H1 (cell line): ENCODE results near the gene ZFP36L2. TPM values are rescaled to one million over a fixed set of nuclear protein-coding genes. Genes with fewer than 3 reads are reported as not detected.

Experiments used
- CTCF ChIA-PET: fragments of 300-600 bp; sonication (Branson Sonifier 250); formaldehyde crosslinking; loops from one replicate; lab custom pipeline; 2021; ENCODE audit not compliant: partially characterized antibody; lab: Charles Lee
- POLR2A ChIA-PET: fragments of 300-600 bp; sonication (Branson Sonifier 250); formaldehyde crosslinking; loops from one replicate; lab custom pipeline; 2021; ENCODE audit warnings: inconsistent platforms; ENCODE audit not compliant: partially characterized antibody; lab: Charles Lee
- DNase-seq, 2 experiments: peaks; one replicate each; pipeline versions ENCODE4 v3.0.0 to v3.0.0-alpha.2; 2010 to 2022; ENCODE audit warnings: low spot score in 2 of 2, low read depth in 1 of 2, mixed read lengths in 1 of 2
- FAIRE-seq: peaks from 2 replicates; lab custom pipeline; 2011; peaks lifted over from hg19 to GRCh38; lab: Jason Lieb, UNC
- H2AFZ ChIP-seq: 2 replicates; pipeline ENCODE4 v1.8.1; 2012; ENCODE audit warnings: low read length, inconsistent platforms
- H2AK5ac ChIP-seq: 2 replicates; pipeline ENCODE4 v1.6.1; 2013; ENCODE audit warnings: low read depth, low read length
- H2BK120ac ChIP-seq: replicated peaks from 2 replicates; pipeline ENCODE3; 2013; ENCODE audit warnings: low read depth, low read length, inconsistent platforms
- H2BK12ac ChIP-seq: 2 replicates; pipeline ENCODE4 v1.6.1; 2013; ENCODE audit warnings: low read depth, low read length
- H2BK15ac ChIP-seq: 2 replicates; pipeline ENCODE4 v1.6.1; 2013; ENCODE audit warnings: low read length
- H2BK20ac ChIP-seq: 2 replicates; pipeline ENCODE4 v1.6.1; 2013; ENCODE audit warnings: low read length
- H2BK5ac ChIP-seq: 2 replicates; pipeline ENCODE4 v1.6.1; 2013; ENCODE audit warnings: low read depth, low read length
- H3K14ac ChIP-seq: 2 replicates; pipeline ENCODE4 v1.6.1; 2013; ENCODE audit warnings: inconsistent platforms; ENCODE audit not compliant: insufficient read length
- H3K18ac ChIP-seq: 2 replicates; pipeline ENCODE4 v1.6.1; 2013; ENCODE audit warnings: low read length; ENCODE audit errors: extremely low read depth
- H3K23ac ChIP-seq: 2 replicates; pipeline ENCODE4 v1.6.1; 2013; ENCODE audit warnings: inconsistent platforms; ENCODE audit not compliant: insufficient read length
- H3K23me2 ChIP-seq: 2 replicates; pipeline ENCODE4 v1.6.1; 2013; ENCODE audit warnings: low read depth, low read length
- H3K27ac ChIP-seq: 2 replicates; pipeline ENCODE4 v1.6.1; 2011; ENCODE audit warnings: low read depth, low read length, inconsistent platforms
- H3K27me3 ChIP-seq, 4 experiments: replicated peaks in 1 of 4; 1 replicate in 1 of 4; 2 replicates in 3 of 4; pipeline versions ENCODE4 v1.6.1 to v1.8.1; 2011 to 2013; ENCODE audit warnings: low read length in 3 of 4, mild to moderate bottlenecking in 3 of 4, inconsistent platforms in 2 of 4, mixed read lengths in 2 of 4, moderate library complexity in 1 of 4; ENCODE audit not compliant: control insufficient read depth in 3 of 4, insufficient read depth in 3 of 4; ENCODE audit errors: extremely low read depth in 1 of 4
- H3K36me3 ChIP-seq, 4 experiments: 2 replicates each; pipeline versions ENCODE4 v1.6.1 to v1.8.1; 2011 to 2013; ENCODE audit warnings: mild to moderate bottlenecking in 4 of 4, low read length in 3 of 4, moderate library complexity in 2 of 4, control low read depth in 1 of 4, inconsistent platforms in 1 of 4; ENCODE audit not compliant: insufficient read depth in 4 of 4, control insufficient read depth in 2 of 4
- H3K4ac ChIP-seq: replicated peaks from 2 replicates; pipeline ENCODE3; 2013; ENCODE audit warnings: low read length, low read depth, mixed read lengths, inconsistent platforms; ENCODE audit not compliant: insufficient read length
- H3K4me1 ChIP-seq, 4 experiments: replicated peaks in 1 of 4; 1 replicate in 1 of 4; 2 replicates in 3 of 4; pipeline versions ENCODE4 v1.6.1 to v1.8.1; 2011 to 2013; ENCODE audit warnings: low read length in 3 of 4, inconsistent platforms in 2 of 4, mixed read lengths in 1 of 4; ENCODE audit not compliant: insufficient read depth in 4 of 4, control insufficient read depth in 3 of 4
- H3K4me2 ChIP-seq, 2 experiments: 2 replicates each; pipeline versions ENCODE4 v1.6.1 to v1.8.1; 2011 to 2013; ENCODE audit warnings: low read depth in 2 of 2, low read length in 2 of 2, control low read depth in 1 of 2, inconsistent platforms in 1 of 2, mild to moderate bottlenecking in 1 of 2; ENCODE audit not compliant: insufficient read depth in 1 of 2
- H3K4me3 ChIP-seq, 4 experiments: fragments of 200-600, 300-600 bp in 1 of 4; sonication (generic), shearing (Covaris generic), sonication (Bioruptor Twin) in 1 of 4; 2 replicates each; pipeline versions ENCODE4 v1.5.1 to v1.8.1; 2011 to 2016; ENCODE audit warnings: low read length in 4 of 4, low read depth in 3 of 4, control low read depth in 2 of 4, inconsistent platforms in 2 of 4, mild to moderate bottlenecking in 2 of 4, mixed read lengths in 1 of 4, moderate library complexity in 1 of 4; ENCODE audit not compliant: insufficient read depth in 2 of 4; ENCODE audit errors: extremely low read depth in 1 of 4
- H3K56ac ChIP-seq: replicated peaks from 2 replicates; pipeline ENCODE3; 2013; ENCODE audit warnings: low read depth, mild to moderate bottlenecking, mixed read lengths, low read length, inconsistent platforms; ENCODE audit not compliant: insufficient read length
- H3K79me1 ChIP-seq: 2 replicates; pipeline ENCODE4 v1.6.1; 2013; ENCODE audit warnings: low read depth, low read length, control low read depth
- H3K79me2 ChIP-seq, 2 experiments: 2 replicates each; pipeline versions ENCODE4 v1.6.1 to v1.8.1; 2012 to 2013; ENCODE audit warnings: low read length in 2 of 2, mild to moderate bottlenecking in 2 of 2, inconsistent platforms in 1 of 2; ENCODE audit not compliant: insufficient read depth in 2 of 2, control insufficient read depth in 1 of 2
- H3K9ac ChIP-seq, 4 experiments: replicated peaks in 1 of 4; 1 replicate in 1 of 4; 2 replicates in 3 of 4; pipeline versions ENCODE4 v1.6.1 to v1.8.1; 2011 to 2013; ENCODE audit warnings: low read depth in 3 of 4, low read length in 3 of 4, control low read depth in 2 of 4, mild to moderate bottlenecking in 2 of 4, moderate library complexity in 2 of 4, inconsistent platforms in 1 of 4; ENCODE audit errors: extremely low read depth in 1 of 4
- H3K9me3 ChIP-seq, 2 experiments: 2 replicates each; pipeline versions ENCODE4 v1.6.1 to v1.8.1; 2012 to 2013; ENCODE audit warnings: mild to moderate bottlenecking in 2 of 2, moderate library complexity in 2 of 2, control low read depth in 1 of 2, inconsistent platforms in 1 of 2, low read depth in 1 of 2, low read length in 1 of 2, mixed read lengths in 1 of 2; ENCODE audit not compliant: insufficient read depth in 2 of 2
- H4K20me1 ChIP-seq, 2 experiments: replicated peaks in 1 of 2; 2 replicates each; pipeline versions ENCODE3 to v1.8.1; 2011 to 2013; ENCODE audit warnings: inconsistent platforms in 2 of 2, low read length in 2 of 2, mild to moderate bottlenecking in 1 of 2; ENCODE audit not compliant: insufficient read depth in 2 of 2, control insufficient read depth in 1 of 2
- H4K5ac ChIP-seq: 2 replicates; pipeline ENCODE4 v1.6.1; 2013; ENCODE audit warnings: low read length, low read depth, mixed read lengths, inconsistent platforms; ENCODE audit not compliant: insufficient read length
- H4K8ac ChIP-seq: 2 replicates; pipeline ENCODE4 v1.8.0; 2013; ENCODE audit warnings: mild to moderate bottlenecking, moderate library complexity, low read length, inconsistent platforms; ENCODE audit not compliant: insufficient read depth; ENCODE audit errors: extremely low read depth
- H4K91ac ChIP-seq: replicated peaks from 2 replicates; pipeline ENCODE3; 2013; ENCODE audit warnings: low read length, mixed read lengths, inconsistent platforms; ENCODE audit not compliant: insufficient read length
- ASH2L ChIP-seq: fragments of 200-600, 300-600 bp; sonication (generic); IDR thresholded peaks from one replicate; pipeline ENCODE4 v1.7.1; 2017; ENCODE audit warnings: low read length
- CBX5 ChIP-seq: fragments of 300-800, 300-1000 bp; sonication (generic); IDR thresholded peaks from 2 replicates; pipeline ENCODE4 v1.7.1; 2016; ENCODE audit warnings: antibody characterized with exemption, low read length, low read depth
- CHD1 ChIP-seq: IDR thresholded peaks from 2 replicates; pipeline ENCODE4 v1.6.1; 2012; ENCODE audit warnings: low read depth, low read length, improper control_type of control experiment
- HDAC2 ChIP-seq, 2 experiments: fragments of 300-600 bp in 1 of 2; sonication (generic) in 1 of 2; IDR thresholded peaks; 2 replicates each; pipeline ENCODE4 v1.6.1; 2011 to 2012; ENCODE audit warnings: low read depth in 2 of 2, low read length in 2 of 2, mild to moderate bottlenecking in 2 of 2, moderate library complexity in 2 of 2, borderline replicate concordance in 1 of 2, inconsistent platforms in 1 of 2
- HDAC6 ChIP-seq: IDR thresholded peaks from one replicate; pipeline ENCODE4 v1.7.1; 2012; ENCODE audit warnings: low read depth, mild to moderate bottlenecking, inconsistent platforms, low read length, moderate library complexity
- POLR2AphosphoS5 ChIP-seq: IDR thresholded peaks from 2 replicates; pipeline ENCODE4 v1.6.1; 2011; ENCODE audit warnings: low read depth, low read length
- RFX5 ChIP-seq: IDR thresholded peaks from 2 replicates; pipeline ENCODE4 v1.6.1; 2011; ENCODE audit warnings: low read depth, low read length, improper control_type of control experiment, borderline replicate concordance
- SAP30 ChIP-seq: fragments of 300-600 bp; sonication (generic); IDR thresholded peaks from 2 replicates; pipeline ENCODE4 v1.7.1; 2012; ENCODE audit warnings: low read length, moderate library complexity, mild to moderate bottlenecking, inconsistent platforms; ENCODE audit not compliant: insufficient read depth, insufficient replicate concordance
- SP1 ChIP-seq: IDR thresholded peaks from 2 replicates; pipeline ENCODE4 v1.6.1; 2011; ENCODE audit warnings: low read depth, low read length
- SUZ12 ChIP-seq: fragments of 200-600 bp; sonication (generic); IDR thresholded peaks from 2 replicates; pipeline ENCODE4 v1.6.1; 2012; ENCODE audit warnings: mild to moderate bottlenecking, inconsistent platforms, low read length, moderate library complexity, mixed read lengths
- TCF12 ChIP-seq: IDR thresholded peaks from 2 replicates; pipeline ENCODE4 v1.6.1; 2011; ENCODE audit warnings: low read depth, mild to moderate bottlenecking, low read length
- TEAD4 ChIP-seq: IDR thresholded peaks from 2 replicates; pipeline ENCODE4 v1.6.1; 2012; ENCODE audit warnings: low read depth, low read length, inconsistent platforms, mixed read lengths
- USF2 ChIP-seq: IDR thresholded peaks from 2 replicates; pipeline ENCODE4 v1.6.1; 2011; ENCODE audit warnings: low read length, improper control_type of control experiment
- WGBS, 2 experiments: shearing (Covaris generic) in 1 of 2; methylation state at CpG; one replicate each; pipeline versions ENCODE4 v1.1.6 to v1.1.7; 2013 to 2015; ENCODE audit warnings: low lambda C conversion rate in 2 of 2, mixed read lengths in 2 of 2, inconsistent platforms in 1 of 2, low coverage in 1 of 2, missing lambda C conversion rate in 1 of 2; ENCODE audit not compliant: insufficient replicate concordance in 2 of 2, insufficient coverage in 1 of 2, insufficient read length in 1 of 2; ENCODE audit errors: extremely low coverage in 1 of 2, missing lambda C conversion rate in 1 of 2; 5-methylcytosine and 5-hydroxymethylcytosine counted together
- polyA plus RNA-seq, 7 experiments: library from polyadenylated mRNA; depleted of rRNA in 3 of 7; stranded (reverse) in 5 of 7; unstranded in 2 of 7; fragments of >200 nt in 5 of 7; fragments of 200-250 nt in 2 of 7; gene quantifications; 1 replicate in 5 of 7; 2 replicates in 1 of 7; 4 replicates in 1 of 7; pipeline versions ENCODE4 v1.2.1 to v1.2.3, GENCODE V29; 2011 to 2013; ENCODE audit warnings: missing spikeins in 2 of 7, mixed read lengths in 2 of 7
- total RNA-seq: library from RNA; stranded (reverse); fragmentation: NEBNext Ultra II Directional; extraction: Animal tissue kit (Norgen Biotek cat#: 25700); gene quantifications from 2 replicates; pipeline ENCODE4 v1.2.1, GENCODE V29; 2021

The ZFP36L2 gene
- total and polyA plus RNA-seq, 2 of the 8 experiments (the other 6 are each of a cell fraction or from before 2014, with no cell fraction given), result 13.4 to 102 TPM

- no peaks in the 10 kb centered on the region for H3K36me3 ChIP-seq
- H3K9me3 ChIP-seq, result no peaks in the 10 kb centered on the region
- H3K4me3 ChIP-seq, result no peak overlapping the region
- no peak overlapping the region for H2BK5ac ChIP-seq
- TF ChIP-seq SP1, result no peak
- TF ChIP-seq HDAC6, result no peak
- TF ChIP-seq CHD1, result no peak
- TF ChIP-seq TEAD4, result no peak
- no peak for TF ChIP-seq SAP30
- no peak for TF ChIP-seq HDAC2 (IDR thresholded peaks at IDR 0.05; ENCODE audit: borderline replicate concordance in 1 of 2, low read depth in 2 of 2, low read length in 2 of 2)
- TF ChIP-seq SUZ12, result no peak
- no peak for TF ChIP-seq ASH2L
- TF ChIP-seq CBX5, result no peak
- TF ChIP-seq POLR2AphosphoS5, result no peak
- no peak for TF ChIP-seq RFX5
- no peak for TF ChIP-seq TCF12
- TF ChIP-seq USF2, result no peak
- DNase-seq (no peak), FAIRE-seq (no peak)
- H4K20me1 ChIP-seq, result no peaks in the 10 kb centered on the region
- no peak overlapping the region for H3K4me2 ChIP-seq
- H3K79me2 ChIP-seq, result no peaks in the 10 kb centered on the region
- no peak overlapping the region for H3K18ac ChIP-seq
- no peak overlapping the region for H4K8ac ChIP-seq
- H3K27ac ChIP-seq, result no peak overlapping the region
- POLR2A ChIA-PET, result interaction anchor here (0.7 to 1.5 kb wide), 3 partner anchors 11 to 150 kb away, joined by 3 to 5 read pairs (median 3); no protein-coding TSS in a partner anchor
- H3K79me1 ChIP-seq, result no peaks in the 10 kb centered on the region
- H3K27me3 ChIP-seq, result no peaks in the 10 kb centered on the region
- H2AFZ ChIP-seq, result no peak overlapping the region
- no peak overlapping the region for H3K23ac ChIP-seq
- H4K91ac ChIP-seq, result no peak overlapping the region
- H3K23me2 ChIP-seq, result no peaks in the 10 kb centered on the region; the same call in 1 of the 2 replicates
- peaks cover 4 to 9% (median 7%) of the 10 kb centered on the region in 4 experiments for H3K4me1 ChIP-seq
- H2AK5ac ChIP-seq, result no peak overlapping the region
- no peak overlapping the region for H2BK120ac ChIP-seq
- H3K56ac ChIP-seq, result no peak overlapping the region
- 78% methylated on average over 5 of the region's 5 CpGs; no CpG with 5 or more reads in 1 of the 2 experiments for WGBS, 2 experiments
- H4K5ac ChIP-seq, result no peak overlapping the region
- 0 out of 2 replicates have a peak overlapping the region, but pooled peaks have one; percentile 48 for H2BK20ac ChIP-seq
- CTCF ChIA-PET, result interaction anchor here (1.0 to 4.1 kb wide), 4 partner anchors 9 to 26 kb away, joined by 3 to 18 read pairs (median 6); no protein-coding TSS in a partner anchor
- no peak overlapping the region for H3K4ac ChIP-seq
- H2BK12ac ChIP-seq, result no peak overlapping the region
- H3K14ac ChIP-seq, result no peak overlapping the region
- no peak overlapping the region for H2BK15ac ChIP-seq
- H3K9ac ChIP-seq, result no peak overlapping the region
These were observed 28.9 kb downstream of the ZFP36L2 start for GRCh38 chr2:43197588-43197896.
